Lung (tissue), 12 donors: ENCODE results near the gene C2CD3. TPM values are rescaled to one million over a fixed set of nuclear protein-coding genes. Genes with fewer than 3 reads are reported as not detected.
"Not testable (repeated sequence)": the region's sequence is repeated elsewhere in the genome, so short reads cannot be mapped to it uniquely, and the experiment has no call there.

Source experiments
- ATAC-seq: fragments of 200-7000 bp; cut with Tn5 transposase; one replicate; pipeline ENCODE4 v1.9.1; 2020; ENCODE audit warnings: moderate number of reproducible peaks; ENCODE audit not compliant: insufficient read depth, low FRiP score
- DNase-seq, 3 donors: peaks; one replicate each; pipeline ENCODE4 v3.0.0-alpha.2; 2013 to 2017
- H3K27ac ChIP-seq, 2 donors: one replicate each; pipeline ENCODE4 v1.5.1; 2013; ENCODE audit warnings: mild to moderate bottlenecking in 2 of 2, moderate library complexity in 2 of 2, control low read depth in 1 of 2, inconsistent platforms in 1 of 2, low read depth in 1 of 2, low read length in 1 of 2
- H3K27me3 ChIP-seq, 3 donors: one replicate each; pipeline ENCODE4 v1.5.1; 2013; ENCODE audit warnings: low read length in 2 of 3; ENCODE audit not compliant: control insufficient read depth in 3 of 3, insufficient read depth in 3 of 3
- H3K36me3 ChIP-seq, 4 donors: one replicate each; pipeline ENCODE4 v1.5.1; 2013; ENCODE audit warnings: low read length in 4 of 4, mild to moderate bottlenecking in 1 of 4, moderate library complexity in 1 of 4; ENCODE audit not compliant: control insufficient read depth in 4 of 4, insufficient read depth in 4 of 4
- H3K4me1 ChIP-seq, 5 donors: one replicate each; pipeline ENCODE4 v1.5.1; 2013; ENCODE audit warnings: low read length in 5 of 5, mild to moderate bottlenecking in 2 of 5, moderate library complexity in 1 of 5; ENCODE audit not compliant: control insufficient read depth in 5 of 5, insufficient read depth in 5 of 5
- H3K4me3 ChIP-seq: one replicate; pipeline ENCODE4 v1.5.1; 2013; ENCODE audit warnings: mild to moderate bottlenecking, control low read depth, moderate library complexity
- H3K9ac ChIP-seq, 2 donors: one replicate each; pipeline ENCODE4 v1.5.1; 2013; ENCODE audit warnings: low read length in 2 of 2, control low read depth in 1 of 2; ENCODE audit not compliant: insufficient read depth in 1 of 2
- H3K9me3 ChIP-seq, 4 donors: one replicate each; pipeline ENCODE4 v1.5.1; 2013; ENCODE audit warnings: low read length in 3 of 4, mild to moderate bottlenecking in 1 of 4, moderate library complexity in 1 of 4; ENCODE audit not compliant: control insufficient read depth in 4 of 4, insufficient read depth in 3 of 4
- WGBS, 2 donors: extraction: QIAGEN DNeasy Blood & Tissue Kit; methylation state at CpG; one replicate each; pipeline ENCODE4 v1.1.7; 2013; 5-methylcytosine and 5-hydroxymethylcytosine counted together
- polyA plus RNA-seq, 2 donors: library from polyadenylated mRNA; stranded (reverse); fragments of 200-250 nt; gene quantifications; one replicate each; pipeline ENCODE4 v1.2.1, GENCODE V29; 2013
- total RNA-seq, 2 donors: library from RNA; depleted of rRNA in 1 of 2; stranded (reverse); fragments of >200 nt in 1 of 2; gene quantifications; one replicate each; pipeline ENCODE4 v1.2.1, GENCODE V29; 2014 to 2021
- TF ChIP-seq, protein P1 (sequence below): IDR thresholded peaks from 2 replicates; pipeline ENCODE4 v1.5.1; 2012; ENCODE audit warnings: mild to moderate bottlenecking; ENCODE audit errors: control extremely low read depth, extremely low read depth
- donor health status: control.
- donor health status: control.
- donor health status: Bipolar disorder and iron deficiency.
- donor health status: healthy.
- donor health status: DM: yes; HTN: yes; CAD: no.

C2CD3 gene
- total and polyA plus RNA-seq, 4 donors = 10.2 to 31.3 (median 20.7) TPM

DNA sequence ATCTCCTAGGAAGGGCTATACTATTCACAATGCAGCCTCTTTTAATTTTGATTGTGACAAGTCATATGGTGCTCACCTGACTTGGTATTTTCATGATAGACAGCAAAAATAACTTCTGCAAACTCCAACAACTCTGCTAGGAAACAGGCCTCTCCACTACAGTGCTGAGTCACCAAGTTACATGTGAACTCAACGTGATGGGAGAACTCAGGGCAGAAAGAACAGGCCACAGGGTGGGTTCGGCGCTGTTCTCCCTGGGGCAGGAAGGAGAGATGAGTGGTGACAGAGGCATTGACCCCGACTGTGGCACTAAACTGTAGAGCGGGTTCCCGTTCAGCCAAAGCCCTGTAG is 85.3 kb downstream of the C2CD3 start:
- Histone ChIP-seq H3K36me3 (peaks cover 10 to 23% (median 20%) of the 10 kb centered on the region in 4 donors), H3K4me3 (no peak overlapping the region), H3K27ac (no peak overlapping the region), H3K27me3 (no peaks in the 10 kb centered on the region), H3K4me1 (no peaks in the 10 kb centered on the region), H3K9ac (no peak overlapping the region), H3K9me3 (no peaks in the 10 kb centered on the region)
- no peak for ATAC-seq
- 41 to 74% methylated on average over 6 of the region's 6 CpGs for WGBS, 2 donors
- DNase-seq = no peak
- TF ChIP-seq, protein P1, sequence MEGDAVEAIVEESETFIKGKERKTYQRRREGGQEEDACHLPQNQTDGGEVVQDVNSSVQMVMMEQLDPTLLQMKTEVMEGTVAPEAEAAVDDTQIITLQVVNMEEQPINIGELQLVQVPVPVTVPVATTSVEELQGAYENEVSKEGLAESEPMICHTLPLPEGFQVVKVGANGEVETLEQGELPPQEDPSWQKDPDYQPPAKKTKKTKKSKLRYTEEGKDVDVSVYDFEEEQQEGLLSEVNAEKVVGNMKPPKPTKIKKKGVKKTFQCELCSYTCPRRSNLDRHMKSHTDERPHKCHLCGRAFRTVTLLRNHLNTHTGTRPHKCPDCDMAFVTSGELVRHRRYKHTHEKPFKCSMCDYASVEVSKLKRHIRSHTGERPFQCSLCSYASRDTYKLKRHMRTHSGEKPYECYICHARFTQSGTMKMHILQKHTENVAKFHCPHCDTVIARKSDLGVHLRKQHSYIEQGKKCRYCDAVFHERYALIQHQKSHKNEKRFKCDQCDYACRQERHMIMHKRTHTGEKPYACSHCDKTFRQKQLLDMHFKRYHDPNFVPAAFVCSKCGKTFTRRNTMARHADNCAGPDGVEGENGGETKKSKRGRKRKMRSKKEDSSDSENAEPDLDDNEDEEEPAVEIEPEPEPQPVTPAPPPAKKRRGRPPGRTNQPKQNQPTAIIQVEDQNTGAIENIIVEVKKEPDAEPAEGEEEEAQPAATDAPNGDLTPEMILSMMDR = no peak

DNA sequence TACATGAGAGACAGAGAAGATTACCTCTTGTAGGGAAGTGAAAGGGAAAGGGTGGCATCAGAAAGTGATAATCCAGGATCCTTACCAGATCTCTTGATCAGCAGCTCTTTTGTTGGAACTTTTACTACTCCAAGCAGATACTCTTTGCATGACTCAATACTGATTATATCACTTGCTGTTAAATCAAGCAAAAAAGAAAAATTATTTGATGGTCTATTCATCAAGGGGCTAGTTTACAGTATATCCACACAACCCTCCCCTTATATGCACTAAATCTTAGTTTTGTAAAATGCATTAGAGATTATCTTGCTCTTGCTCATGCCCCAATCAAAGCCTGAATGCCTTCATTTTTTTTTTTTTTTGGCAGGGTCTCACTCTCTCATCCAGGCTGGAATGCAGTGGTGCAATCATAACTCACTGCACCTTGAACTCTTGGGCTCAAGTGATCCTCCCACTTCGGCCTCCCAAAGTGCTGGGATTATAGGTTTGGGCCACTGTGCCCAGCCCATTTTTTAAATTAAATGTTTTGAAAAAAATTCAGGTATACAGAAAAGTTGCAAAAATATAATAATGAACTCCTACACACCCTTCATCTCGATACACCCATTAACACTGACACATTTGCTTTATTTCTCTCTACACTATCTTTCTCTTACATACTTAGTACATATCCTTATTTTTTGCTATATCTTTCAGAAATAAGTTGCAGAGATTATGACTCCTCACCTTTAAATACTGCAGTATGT is 85.8 kb downstream of the C2CD3 start:
- H3K27ac ChIP-seq = no peak overlapping the region
- ATAC-seq = no peak

DNA sequence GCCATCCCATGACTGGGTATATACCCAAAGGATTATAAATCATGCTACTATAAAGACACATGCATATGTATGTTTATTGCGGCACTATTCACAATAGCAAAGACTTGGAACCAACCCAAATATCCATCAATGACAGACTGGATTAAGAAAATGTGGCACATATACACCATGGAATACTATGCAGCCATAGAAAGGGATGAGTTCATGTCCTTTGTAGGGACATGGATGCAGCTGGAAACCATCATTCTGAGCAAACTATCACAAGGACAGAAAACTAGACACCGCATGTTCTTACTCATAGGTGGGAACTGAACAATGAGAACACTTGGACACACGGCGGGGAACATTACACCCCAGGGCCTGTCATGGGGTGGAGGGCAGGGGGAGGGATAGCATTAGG is 86.9 kb downstream of the C2CD3 start:
- WGBS, 2 donors = 95 to 99% methylated on average over 4 of the region's 4 CpGs
- not testable (repeated sequence) for H3K27ac ChIP-seq, H3K4me1 ChIP-seq, H3K9ac ChIP-seq, DNase-seq, H3K9me3 ChIP-seq, ATAC-seq, H3K27me3 ChIP-seq, H3K4me3 ChIP-seq
- peaks cover 9 to 20% (median 14%) of the 10 kb centered on the region in 4 donors for H3K36me3 ChIP-seq

More for the DNA sequence above, 85.8 kb downstream of the C2CD3 start:
- no peak overlapping the region for H3K9ac ChIP-seq
- no peaks in the 10 kb centered on the region for H3K4me1 ChIP-seq
- DNase-seq = no peak
- peaks cover 10 to 20% (median 19%) of the 10 kb centered on the region in 4 donors for H3K36me3 ChIP-seq
- H3K27me3 ChIP-seq = no peaks in the 10 kb centered on the region
- WGBS, 2 donors = 84 to 87% methylated on average over 2 of the region's 2 CpGs
- TF ChIP-seq, protein P1 = no peak
- no peak overlapping the region for H3K4me3 ChIP-seq
- H3K9me3 ChIP-seq = no peaks in the 10 kb centered on the region

DNA sequence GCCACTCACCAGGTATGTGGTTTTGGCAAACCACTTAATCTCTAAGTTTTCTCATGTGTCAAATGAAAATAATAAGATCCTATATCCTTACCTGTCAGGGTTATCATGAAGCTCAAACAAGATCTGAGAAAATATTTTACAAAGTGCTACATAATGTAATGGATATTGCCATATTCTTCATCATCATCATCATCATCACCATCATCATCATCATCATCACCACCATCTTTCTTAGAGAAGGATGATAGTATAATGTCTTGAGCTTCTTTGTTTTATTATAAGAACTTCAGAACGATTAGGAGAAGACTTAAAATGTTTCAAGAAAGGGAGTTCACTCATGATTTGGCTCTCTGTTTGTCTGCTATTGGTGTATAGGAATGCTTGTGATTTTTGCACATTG is 89.4 kb downstream of the C2CD3 start:
- H3K36me3 ChIP-seq = peaks cover 14 to 21% (median 18%) of the 10 kb centered on the region in 4 donors
- H3K27me3 ChIP-seq = no peaks in the 10 kb centered on the region
- TF ChIP-seq, protein P1 = no peak
- H3K27ac ChIP-seq = no peak overlapping the region
- H3K4me3 ChIP-seq = no peak overlapping the region
- DNase-seq (no peak), ATAC-seq (no peak)
- no peaks in the 10 kb centered on the region for H3K9me3 ChIP-seq
- WGBS, 2 donors = 88 to 92% methylated on average over 1 of the region's 1 CpG
- H3K4me1 ChIP-seq = no peaks in the 10 kb centered on the region
- no peak overlapping the region for H3K9ac ChIP-seq
